Measurements from ENCODE around the gene SBNO2. TPM values are rescaled to one million over a fixed set of nuclear protein-coding genes. Genes with fewer than 3 reads are reported as not detected.
"Not testable (repeated sequence)": the region's sequence is repeated elsewhere in the genome, so short reads cannot be mapped to it uniquely, and the experiment has no call there.

SBNO2 gene
- total and polyA plus RNA-seq, 10 donors = 16.2 to 230 (median 112) TPM

- 0 to 1% (median 1%) methylated on average over 31 to 78 of the region's 78 CpGs for WGBS, 5 donors
- Histone ChIP-seq H3K27ac (peak overlapping the region; percentile 72 to 92 (median 86)), H3K27me3 (replicated peaks in 1 of 7) (no peaks in the 10 kb centered on the region), H3K36me3 (peaks cover 0 to 26% (median 7%) of the 10 kb centered on the region in 6 donors), H3K4me3 (peak overlapping the region; percentile 52 to 92 (median 76)), H3K9me3 (no peaks in the 10 kb centered on the region), H3K4me1 (peaks cover 36 to 78% (median 68%) of the 10 kb centered on the region in 6 donors)
- DNase-seq = peak; percentile 86
- intact Hi-C loops (cut with DNase I; ENCODE audit: low total_unique reads) = no loop called here
- no peak for TF ChIP-seq POLR2AphosphoS5 (IDR thresholded peaks at IDR 0.05)
- no peak for TF ChIP-seq POLR2A (IDR thresholded peaks at IDR 0.05)
- TF ChIP-seq CTCF (IDR thresholded peaks at IDR 0.05 in 8 of 11, conservative IDR thresholded peaks at IDR 0.05 in 3 of 11) = no peak
Measured at GRCh38 chr19:1206150-1206863, 32.2 kb upstream of the SBNO2 start.

GRCh38 chr19:1205114-1206099 lies 31.3 kb upstream of the SBNO2 start, which contains the start of gene STK11:
TSS of gene STK11 (plus strand) at chr19:1205778. CDS start at chr19:1206914, 1,136 bp downstream.
- peak within 1 kb of the TSS; percentile 72 to 92 (median 86) for H3K27ac ChIP-seq
- DNase-seq = peak; percentile 100
- H3K36me3 ChIP-seq = peaks cover 0 to 17% (median 3%) of the 10 kb centered on the region in 6 donors
- no peaks in the 10 kb centered on the region for H3K9me3 ChIP-seq
- 4 to 12% (median 7%) methylated on average over 34 to 114 of the region's 114 CpGs for WGBS, 5 donors
- TF ChIP-seq CTCF (IDR thresholded peaks at IDR 0.05 in 8 of 11, conservative IDR thresholded peaks at IDR 0.05 in 3 of 11) (peak in 2 of 11 experiments; percentile 16 to 42), POLR2A (IDR thresholded peaks at IDR 0.05) (peak in 2 of 3 donors; percentile 36 to 41), POLR2AphosphoS5 (IDR thresholded peaks at IDR 0.05) (peak; percentile 90 to 94 (median 93))
- intact Hi-C loops (cut with DNase I; ENCODE audit: low total_unique reads) = no loop called here
- H3K4me1 ChIP-seq = peaks cover 36 to 69% (median 60%) of the 10 kb centered on the region in 6 donors
- no peaks in the 10 kb centered on the region for H3K27me3 ChIP-seq (replicated peaks in 1 of 7)
- peak within 1 kb of the TSS; percentile 52 to 92 (median 76) for H3K4me3 ChIP-seq

GRCh38 chr19:1200614-1201013 lies 26.5 kb upstream of the SBNO2 start:
- H3K27me3 ChIP-seq (replicated peaks in 1 of 7); intact Hi-C loops (cut with DNase I; ENCODE audit: low total_unique reads); DNase-seq; H3K36me3 ChIP-seq; H3K27ac ChIP-seq; H3K4me3 ChIP-seq; H3K9me3 ChIP-seq: not testable (repeated sequence)
- WGBS, 5 donors = 89 to 96% (median 95%) methylated on average over 4 of the region's 4 CpGs
- peaks cover 10 to 27% (median 19%) of the 10 kb centered on the region in 6 donors for H3K4me1 ChIP-seq

- intact Hi-C loops (cut with DNase I; ENCODE audit: low total_unique reads) = no loop called here
- H3K4me3 ChIP-seq = no peak overlapping the region
- H3K4me1 ChIP-seq = peaks cover 4 to 21% (median 12%) of the 10 kb centered on the region in 6 donors
- H3K27me3 ChIP-seq (replicated peaks in 1 of 7) = no peaks in the 10 kb centered on the region
- H3K36me3 ChIP-seq = no peaks in the 10 kb centered on the region
- DNase-seq = no peak
- 88 to 97% (median 93%) methylated on average over 1 to 10 of the region's 10 CpGs for WGBS, 5 donors
- no peaks in the 10 kb centered on the region for H3K9me3 ChIP-seq
- H3K27ac ChIP-seq = no peak overlapping the region
- TF ChIP-seq CTCF (IDR thresholded peaks at IDR 0.05 in 8 of 11, conservative IDR thresholded peaks at IDR 0.05 in 3 of 11) (no peak), POLR2AphosphoS5 (IDR thresholded peaks at IDR 0.05) (no peak), POLR2A (IDR thresholded peaks at IDR 0.05) (no peak)
Measured at GRCh38 chr19:1199531-1199930, 25.5 kb upstream of the SBNO2 start.

Measured in spleen (tissue), 11 donors.